Right lobe of liver (tissue), 6 donors: ENCODE results near the gene MAP2K6. TPM values are rescaled to one million over a fixed set of nuclear protein-coding genes. Genes with fewer than 3 reads are reported as not detected.

Experiments
- ATAC-seq, 4 donors: fragments of 200-7000 bp; cut with Tn5 transposase; one replicate each; pipeline ENCODE4 v1.9.1; 2020; ENCODE audit warnings: mild to moderate bottlenecking in 4 of 4, moderate library complexity in 4 of 4
- DNase-seq, 3 donors: peaks; one replicate each; pipeline ENCODE4 v3.0.0-alpha.2; 2020
- H3K27ac ChIP-seq, 3 donors: fragments of 200-600 bp; one replicate each; pipeline ENCODE4 v1.8.0; 2022
- H3K27me3 ChIP-seq, 2 donors: fragments of 200-600 bp; one replicate each; pipeline ENCODE4 v1.8.0; 2022
- H3K36me3 ChIP-seq, 4 donors: fragments of 200-600 bp; sonication (generic) in 1 of 4; one replicate each; pipeline versions ENCODE4 v1.5.1 to v1.8.0; 2017 to 2022; ENCODE audit warnings: control low read depth in 1 of 4
- H3K4me1 ChIP-seq, 4 donors: fragments of 200-600 bp; sonication (generic) in 1 of 4; one replicate each; pipeline versions ENCODE4 v1.5.1 to v1.8.0; 2017 to 2022; ENCODE audit warnings: control low read depth in 1 of 4
- H3K4me3 ChIP-seq, 3 donors: fragments of 200-600 bp; one replicate each; pipeline ENCODE4 v1.8.0; 2022
- H3K9me3 ChIP-seq, 4 donors: fragments of 200-600 bp; sonication (generic) in 1 of 4; one replicate each; pipeline versions ENCODE4 v1.5.1 to v1.8.0; 2017 to 2022; ENCODE audit warnings: control low read depth in 1 of 4
- CTCF ChIP-seq, 4 donors: fragments of 200-600 bp in 3 of 4; fragments of 450-650 bp in 1 of 4; IDR thresholded peaks; one replicate each; pipeline versions ENCODE4 v1.5.1 to v1.8.0; 2016 to 2022; ENCODE audit warnings: antibody characterized with exemption in 4 of 4, mild to moderate bottlenecking in 2 of 4
- POLR2A ChIP-seq: fragments of 450-650 bp; IDR thresholded peaks from one replicate; pipeline ENCODE4 v1.6.1; 2017; ENCODE audit warnings: antibody characterized with exemption, mild to moderate bottlenecking
- WGBS: methylation state at CpG from one replicate; pipeline ENCODE4 v1.1.6; 2018; ENCODE audit warnings: low coverage, low lambda C conversion rate; ENCODE audit not compliant: insufficient coverage; ENCODE audit errors: missing lambda C conversion rate; 5-methylcytosine and 5-hydroxymethylcytosine counted together
- intact Hi-C, 2 donors: fragments of 100-400 bp; cut with DNase I; formaldehyde crosslinking; loops; one replicate each; pipeline versions ENCODE4 v1.11.2 to v1.14.1; 2022
- total RNA-seq, 6 experiments: library from RNA; depleted of rRNA in 2 of 6; stranded (reverse); fragments of >200 nt in 2 of 6; fragmentation: NEBNext Ultra II Directional in 3 of 6; extraction: Animal tissue kit (Norgen Biotek cat#: 25700) in 3 of 6; gene quantifications; one replicate each; pipeline versions ENCODE4 v1.1.0 to v1.2.4, GENCODE V29; 2016 to 2023
- donor health status: DM: no; HTN: yes; CAD: no.
- donor health status: DM: no; HTN: no; CAD: no.
- donor health status: DM: no; HTN: no; CAD: no.
- donor health status: DM: no; HTN: yes; CAD: no.
- donor health status: DM: no; HTN: yes; CAD: no.

The MAP2K6 gene
- total RNA-seq, 6 experiments from 2014 or later, result 1.8 to 3.6 (median 2.3) TPM

- no peaks in the 10 kb centered on the region for H3K9me3 ChIP-seq
- intact Hi-C loops, result no loop called here
- H3K27ac ChIP-seq, result no peak overlapping the region
- no peaks in the 10 kb centered on the region for H3K27me3 ChIP-seq
- ATAC-seq, result no peak
- no peak for DNase-seq
- no peaks in the 10 kb centered on the region for H3K4me1 ChIP-seq
- TF ChIP-seq CTCF (IDR thresholded peaks at IDR 0.05), result no peak
- no peak for TF ChIP-seq POLR2A
- H3K4me3 ChIP-seq, result no peak overlapping the region
- H3K36me3 ChIP-seq, result no peaks in the 10 kb centered on the region
- WGBS, result 65% methylated on average over 2 of the region's 2 CpGs
These were observed 4.0 kb downstream of the MAP2K6 start for GRCh38 chr17:69418535-69418934.

- H3K4me3 ChIP-seq, result no peak overlapping the region
- no peak for DNase-seq
- H3K9me3 ChIP-seq, result no peaks in the 10 kb centered on the region
- H3K36me3 ChIP-seq, result no peaks in the 10 kb centered on the region
- WGBS, result 35% methylated on average over 5 of the region's 5 CpGs
- H3K27me3 ChIP-seq, result no peaks in the 10 kb centered on the region
- H3K4me1 ChIP-seq, result peaks cover 0 to 2% (median 0%) of the 10 kb centered on the region in 4 donors
- peak in 2 of 4 donors; percentile 60 to 67 for ATAC-seq
- TF ChIP-seq CTCF (IDR thresholded peaks at IDR 0.05) (no peak), POLR2A (no peak)
- no peak overlapping the region for H3K27ac ChIP-seq
- intact Hi-C loops, result no loop called here
These were observed 9.0 kb downstream of the MAP2K6 start for GRCh38 chr17:69423450-69423849.

GRCh38 chr17:69424287-69425041, 10.0 kb downstream of the MAP2K6 start:
- Histone ChIP-seq H3K27me3 (no peaks in the 10 kb centered on the region), H3K4me3 (no peak overlapping the region), H3K36me3 (no peaks in the 10 kb centered on the region), H3K4me1 (peaks cover 0 to 2% (median 0%) of the 10 kb centered on the region in 4 donors), H3K9me3 (no peaks in the 10 kb centered on the region), H3K27ac (no peak overlapping the region)
- ATAC-seq (no peak), DNase-seq (no peak)
- TF ChIP-seq CTCF (IDR thresholded peaks at IDR 0.05) (no peak), POLR2A (no peak)
- intact Hi-C loops, result no loop called here
- 88% methylated on average over 7 of the region's 8 CpGs for WGBS

DNA sequence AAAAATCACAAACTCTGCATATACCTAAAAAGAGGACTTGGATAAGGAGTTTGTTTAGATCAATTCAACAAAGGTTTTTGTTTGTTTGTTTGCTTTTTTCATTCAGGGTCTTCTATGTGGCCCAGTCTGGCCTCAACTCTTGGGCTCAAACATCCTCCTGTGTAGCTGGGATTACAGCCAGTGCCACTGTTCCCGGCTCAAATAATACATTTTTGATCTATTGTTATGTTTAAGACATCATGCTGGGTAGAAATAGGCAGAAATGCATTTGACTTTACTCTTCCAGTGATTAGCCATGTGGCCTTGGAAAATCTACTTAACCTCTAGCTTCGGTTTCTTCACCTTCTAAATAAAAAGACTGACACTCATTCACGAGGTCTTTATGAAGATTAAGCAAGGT, 11.5 kb downstream of the MAP2K6 start:
- ATAC-seq (no peak), DNase-seq (no peak)
- WGBS, result 63% methylated on average over 3 of the region's 3 CpGs
- H3K36me3 ChIP-seq, result no peaks in the 10 kb centered on the region
- no peak overlapping the region for H3K27ac ChIP-seq
- H3K27me3 ChIP-seq, result no peaks in the 10 kb centered on the region
- intact Hi-C loops, result no loop called here
- no peaks in the 10 kb centered on the region for H3K9me3 ChIP-seq
- H3K4me3 ChIP-seq, result no peak overlapping the region
- TF ChIP-seq POLR2A (no peak), CTCF (IDR thresholded peaks at IDR 0.05) (no peak)
- H3K4me1 ChIP-seq, result peaks cover 0 to 2% (median 0%) of the 10 kb centered on the region in 4 donors
